ENCODE measurements around the gene HIVEP3.
A peak's percentile ranks its signal among the peaks of the same experiment; 100 is the strongest.

The HIVEP3 gene

GRCh38 chr1:41666981-41667631 lies 251.6 kb downstream of the HIVEP3 start:
- DNase-seq (ENCODE audit: low read depth in 2 of 2) = peak; percentile 33 to 64

GRCh38 chr1:41665962-41666917 lies 252.5 kb downstream of the HIVEP3 start:
- DNase-seq (ENCODE audit: low read depth in 2 of 2) = no peak

- DNase-seq (ENCODE audit: low read depth in 2 of 2) = no peak
These were observed 253.7 kb downstream of the HIVEP3 start for GRCh38 chr1:41664861-41665640.

GRCh38 chr1:41663671-41664400 lies 254.9 kb downstream of the HIVEP3 start:
- no peak for DNase-seq (ENCODE audit: low read depth in 2 of 2)

GRCh38 chr1:41662765-41663437 lies 255.8 kb downstream of the HIVEP3 start:
- DNase-seq (ENCODE audit: low read depth in 2 of 2) = no peak

- DNase-seq (ENCODE audit: low read depth in 2 of 2) = peak; percentile 62 to 72
These were observed 256.5 kb downstream of the HIVEP3 start for GRCh38 chr1:41662061-41662764.

GRCh38 chr1:41661428-41662060 lies 257.2 kb downstream of the HIVEP3 start:
- no peak for DNase-seq (ENCODE audit: low read depth in 2 of 2)

GRCh38 chr1:41660570-41661427 lies 257.9 kb downstream of the HIVEP3 start:
- DNase-seq (ENCODE audit: low read depth in 2 of 2) = no peak

GRCh38 chr1:41659903-41660302 lies 258.8 kb downstream of the HIVEP3 start:
- DNase-seq (ENCODE audit: low read depth in 2 of 2) = no peak

- DNase-seq (ENCODE audit: low read depth in 2 of 2) = no peak
These were observed 259.6 kb downstream of the HIVEP3 start for GRCh38 chr1:41659159-41659495.

GRCh38 chr1:41658431-41659158 lies 260.1 kb downstream of the HIVEP3 start:
- no peak for DNase-seq (ENCODE audit: low read depth in 2 of 2)

GRCh38 chr1:41657679-41658295 lies 260.9 kb downstream of the HIVEP3 start:
- DNase-seq (ENCODE audit: low read depth in 2 of 2) = no peak

- no peak for DNase-seq (ENCODE audit: low read depth in 2 of 2)
These were observed 261.8 kb downstream of the HIVEP3 start for GRCh38 chr1:41656825-41657500.

- DNase-seq (ENCODE audit: low read depth in 2 of 2) = no peak
These were observed 262.7 kb downstream of the HIVEP3 start for GRCh38 chr1:41656068-41656467.

GRCh38 chr1:41655632-41656031 lies 263.1 kb downstream of the HIVEP3 start:
- DNase-seq (ENCODE audit: low read depth in 2 of 2) = no peak

- DNase-seq (ENCODE audit: low read depth in 2 of 2) = no peak
These were observed 265.1 kb downstream of the HIVEP3 start for GRCh38 chr1:41653574-41653973.
